Right hindlimb (tissue), 1 donor: Measurements from ENCODE around the gene PHLDB3.
A peak's percentile ranks its signal among the peaks of the same experiment; 100 is the strongest.
"Not testable (repeated sequence)": the region's sequence is repeated elsewhere in the genome, so short reads cannot be mapped to it uniquely, and the experiment has no call there.

Experiments
- DNase-seq: peaks from one replicate; pipeline ENCODE4 v3.0.0-alpha.2; 2018

The PHLDB3 gene

GRCh38 chr19:43439032-43439708, 65.4 kb downstream of the PHLDB3 start:
- DNase-seq, result no peak

GRCh38 chr19:43438291-43439031, 66.1 kb downstream of the PHLDB3 start:
- DNase-seq, result peak; percentile 83

- no peak for DNase-seq
These were observed 66.8 kb downstream of the PHLDB3 start for GRCh38 chr19:43437712-43438111.

GRCh38 chr19:43437284-43437683, 67.3 kb downstream of the PHLDB3 start:
- not testable (repeated sequence) for DNase-seq

- no peak for DNase-seq
These were observed 68.8 kb downstream of the PHLDB3 start for GRCh38 chr19:43435775-43436174.

- no peak for DNase-seq
These were observed 70.9 kb downstream of the PHLDB3 start for GRCh38 chr19:43433689-43434088.

- no peak for DNase-seq
These were observed 71.2 kb downstream of the PHLDB3 start for GRCh38 chr19:43433358-43433673.

- DNase-seq, result no peak
These were observed 73.6 kb downstream of the PHLDB3 start for GRCh38 chr19:43430976-43431375.

GRCh38 chr19:43430142-43430710, 74.3 kb downstream of the PHLDB3 start:
- no peak for DNase-seq

- no peak for DNase-seq
These were observed 75.2 kb downstream of the PHLDB3 start for GRCh38 chr19:43429395-43429794.

GRCh38 chr19:43425567-43426392, 78.8 kb downstream of the PHLDB3 start:
- DNase-seq, result no peak
